ENCODE measurements around the gene PTBP1. TPM values are rescaled to one million over a fixed set of nuclear protein-coding genes. Genes with fewer than 3 reads are reported as not detected.
A peak's percentile ranks its signal among the peaks of the same experiment; 100 is the strongest.
"Not testable (repeated sequence)": the region's sequence is repeated elsewhere in the genome, so short reads cannot be mapped to it uniquely, and the experiment has no call there.

PTBP1 gene
- total and polyA plus RNA-seq, 3 donors from 2014 or later: 116 to 196 (median 168) TPM

- Histone ChIP-seq H3K4me3 (no peak overlapping the region), H3K9me3 (no peaks in the 10 kb centered on the region), H3K27ac (no peak overlapping the region), H3K27me3 (no peaks in the 10 kb centered on the region), H3K4me1 (no peaks in the 10 kb centered on the region), H3K36me3 (ENCODE audit: low read depth, missing control alignments) (no peaks in the 10 kb centered on the region)
- DNase-seq: no peak
- TF ChIP-seq, protein P1, sequence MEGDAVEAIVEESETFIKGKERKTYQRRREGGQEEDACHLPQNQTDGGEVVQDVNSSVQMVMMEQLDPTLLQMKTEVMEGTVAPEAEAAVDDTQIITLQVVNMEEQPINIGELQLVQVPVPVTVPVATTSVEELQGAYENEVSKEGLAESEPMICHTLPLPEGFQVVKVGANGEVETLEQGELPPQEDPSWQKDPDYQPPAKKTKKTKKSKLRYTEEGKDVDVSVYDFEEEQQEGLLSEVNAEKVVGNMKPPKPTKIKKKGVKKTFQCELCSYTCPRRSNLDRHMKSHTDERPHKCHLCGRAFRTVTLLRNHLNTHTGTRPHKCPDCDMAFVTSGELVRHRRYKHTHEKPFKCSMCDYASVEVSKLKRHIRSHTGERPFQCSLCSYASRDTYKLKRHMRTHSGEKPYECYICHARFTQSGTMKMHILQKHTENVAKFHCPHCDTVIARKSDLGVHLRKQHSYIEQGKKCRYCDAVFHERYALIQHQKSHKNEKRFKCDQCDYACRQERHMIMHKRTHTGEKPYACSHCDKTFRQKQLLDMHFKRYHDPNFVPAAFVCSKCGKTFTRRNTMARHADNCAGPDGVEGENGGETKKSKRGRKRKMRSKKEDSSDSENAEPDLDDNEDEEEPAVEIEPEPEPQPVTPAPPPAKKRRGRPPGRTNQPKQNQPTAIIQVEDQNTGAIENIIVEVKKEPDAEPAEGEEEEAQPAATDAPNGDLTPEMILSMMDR (IDR thresholded peaks at IDR 0.05): no peak
- TF ChIP-seq POLR2A (IDR thresholded peaks at IDR 0.05): no peak
- intact Hi-C loops (cut with DNase I; ENCODE audit: low total_unique reads): no loop called here
- WGBS, 2 donors: 83 to 85% methylated on average over 24 of the region's 24 CpGs
These were observed 37.0 kb downstream of the PTBP1 start for GRCh38 chr19:834216-834615.

DNA sequence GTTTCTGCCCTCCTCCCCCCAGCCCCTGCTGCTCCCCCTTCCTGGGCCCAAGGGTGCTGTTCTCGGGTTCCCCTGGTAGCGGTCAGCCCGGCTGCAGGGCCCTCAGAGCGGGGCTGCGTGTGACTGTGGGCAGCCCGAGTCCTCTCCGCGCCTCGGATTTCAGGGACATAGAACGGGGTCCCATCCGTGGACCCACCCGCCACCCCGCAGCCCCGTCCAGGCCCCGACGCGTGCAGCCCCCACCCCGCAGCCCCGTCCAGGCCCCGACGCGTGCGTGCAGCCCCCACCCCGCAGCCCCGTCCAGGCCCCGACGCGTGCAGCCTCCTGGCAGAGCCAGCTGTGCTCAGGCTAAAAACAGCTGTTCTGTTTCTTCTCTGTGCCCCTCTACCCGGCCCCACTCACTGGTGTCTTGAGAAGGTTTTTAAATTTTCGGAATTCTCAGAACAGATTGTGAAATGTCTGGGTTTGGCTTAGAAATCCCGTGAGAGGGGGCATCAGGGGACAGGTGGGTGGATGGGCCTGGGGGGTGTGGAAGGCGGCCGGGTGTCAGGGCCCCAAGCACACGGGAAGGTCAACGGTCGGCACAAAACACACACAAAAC is 38.1 kb downstream of the PTBP1 start:
- H3K4me1 ChIP-seq: no peaks in the 10 kb centered on the region
- no peaks in the 10 kb centered on the region for H3K36me3 ChIP-seq (ENCODE audit: low read depth, missing control alignments)
- H3K27me3 ChIP-seq: no peaks in the 10 kb centered on the region
- intact Hi-C loops (cut with DNase I; ENCODE audit: low total_unique reads): no loop called here
- no peak overlapping the region for H3K27ac ChIP-seq
- no peaks in the 10 kb centered on the region for H3K9me3 ChIP-seq
- TF ChIP-seq, protein P1 (IDR thresholded peaks at IDR 0.05): no peak
- no peak for TF ChIP-seq POLR2A (IDR thresholded peaks at IDR 0.05)
- no peak overlapping the region for H3K4me3 ChIP-seq
- no peak for DNase-seq
- 33 to 71% methylated on average over 7 to 36 of the region's 36 CpGs for WGBS, 2 donors

- no peaks in the 10 kb centered on the region for H3K9me3 ChIP-seq
- TF ChIP-seq, protein P1 (IDR thresholded peaks at IDR 0.05): no peak
- no peak for TF ChIP-seq POLR2A (IDR thresholded peaks at IDR 0.05)
- intact Hi-C loops (cut with DNase I; ENCODE audit: low total_unique reads): loop anchor here (10.0 kb wide), 1 partner anchor 66 kb away; no protein-coding TSS in a partner anchor
- no peak within 1 kb of the TSS for H3K27ac ChIP-seq
- no peaks in the 10 kb centered on the region for H3K36me3 ChIP-seq (ENCODE audit: low read depth, missing control alignments)
- 76% methylated on average over 22 of the region's 24 CpGs; no CpG with 5 or more reads in 1 of the 2 donors for WGBS, 2 donors
- no peak within 1 kb of the TSS for H3K4me3 ChIP-seq
- peaks cover 9% of the 10 kb centered on the region for H3K4me1 ChIP-seq
- no peaks in the 10 kb centered on the region for H3K27me3 ChIP-seq
- DNase-seq: no peak
These were observed 43.4 kb downstream of the PTBP1 start, which contains the start of gene PRTN3 for GRCh38 chr19:840519-841206. Gene PRTN3 (plus strand): TSS chr19:840999. CDS start chr19:841009, 10 bp downstream.

DNA sequence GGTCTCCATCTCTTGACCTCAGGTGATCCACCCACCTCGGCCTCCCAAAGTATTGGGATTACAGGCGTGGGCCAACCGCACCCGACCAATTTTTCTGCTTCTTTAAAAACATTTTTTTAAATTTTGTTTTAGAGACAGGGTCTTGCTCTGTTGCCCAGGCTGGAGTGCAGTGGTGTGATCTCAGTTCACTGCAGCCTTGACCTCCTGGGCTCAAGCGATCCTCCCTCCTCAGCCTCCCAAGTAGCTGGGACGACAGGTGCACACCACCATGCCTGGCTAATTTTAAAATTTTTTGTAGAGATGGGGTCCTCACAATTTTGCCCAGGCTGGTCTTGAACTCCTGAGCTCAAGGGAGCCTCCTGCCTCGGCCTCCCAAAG is 45.5 kb downstream of the PTBP1 start:
- not testable (repeated sequence) for H3K4me3 ChIP-seq; H3K36me3 ChIP-seq (ENCODE audit: low read depth, missing control alignments); H3K9me3 ChIP-seq; DNase-seq; H3K27me3 ChIP-seq; H3K27ac ChIP-seq
- peaks cover 13% of the 10 kb centered on the region for H3K4me1 ChIP-seq
- intact Hi-C loops (cut with DNase I; ENCODE audit: low total_unique reads): loop anchor here (10.0 kb wide), 1 partner anchor 68 kb away; no protein-coding TSS in a partner anchor
- 66 to 73% methylated on average over 7 of the region's 7 CpGs for WGBS, 2 donors

- H3K36me3 ChIP-seq (ENCODE audit: low read depth, missing control alignments): no peaks in the 10 kb centered on the region
- no peak for TF ChIP-seq POLR2A (IDR thresholded peaks at IDR 0.05)
- TF ChIP-seq, protein P1 (IDR thresholded peaks at IDR 0.05): no peak
- H3K27me3 ChIP-seq: no peaks in the 10 kb centered on the region
- no peaks in the 10 kb centered on the region for H3K9me3 ChIP-seq
- H3K27ac ChIP-seq: no peak overlapping the region
- H3K4me3 ChIP-seq: peak overlapping the region in 1 of 2 donors; percentile 38
- intact Hi-C loops (cut with DNase I; ENCODE audit: low total_unique reads): loop anchor here (10.0 kb wide), 1 partner anchor 69 kb away; no protein-coding TSS in a partner anchor
- DNase-seq: no peak
- WGBS, 2 donors: 0 to 7% methylated on average over 4 to 22 of the region's 46 CpGs
- peaks cover 16% of the 10 kb centered on the region for H3K4me1 ChIP-seq
These were observed 46.1 kb downstream of the PTBP1 start for GRCh38 chr19:843180-843835.

Data from testis (tissue), 3 donors.